PFSK-1 (cell line): ENCODE data around the gene NPAT.

Experiments used
- POLR2AphosphoS5 ChIP-seq: IDR thresholded peaks from 2 replicates; pipeline ENCODE4 v1.6.1; 2012; ENCODE audit warnings: low read depth, mild to moderate bottlenecking, control low read depth, low read length, moderate library complexity
- TAF1 ChIP-seq: IDR thresholded peaks from 2 replicates; pipeline ENCODE4 v1.6.1; 2012; ENCODE audit warnings: low read length, control low read depth, borderline replicate concordance; ENCODE audit not compliant: insufficient read depth
- TF ChIP-seq, protein P1 (sequence below), 2 experiments: IDR thresholded peaks; 2 replicates each; pipeline versions ENCODE4 v1.6.1 to v1.8.0; 2011 to 2012; ENCODE audit warnings: low read depth in 2 of 2, low read length in 2 of 2, control low read depth in 1 of 2, inconsistent platforms in 1 of 2, mild to moderate bottlenecking in 1 of 2, moderate library complexity in 1 of 2; ENCODE audit not compliant: insufficient read depth in 1 of 2

DNA sequence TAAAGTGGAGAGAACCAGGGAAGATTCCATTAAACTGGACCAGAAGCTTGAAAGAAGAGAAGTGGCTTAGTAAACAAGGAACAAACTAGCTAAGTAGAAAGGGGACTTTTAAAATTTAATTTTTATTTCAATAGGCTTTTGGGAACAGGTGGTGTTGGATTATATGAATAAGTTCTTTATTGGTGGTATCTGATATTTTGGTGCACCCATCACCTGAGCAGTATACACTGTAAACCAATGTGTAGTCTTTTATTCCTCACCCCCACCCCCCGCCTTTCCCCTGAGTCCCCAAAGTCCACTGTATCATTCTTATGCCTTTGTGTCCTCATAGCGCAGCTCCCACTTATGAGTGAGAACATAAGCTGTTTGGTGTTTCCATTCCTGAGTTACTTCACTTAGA lies 93.7 kb downstream of the NPAT start:
- TF ChIP-seq TAF1 (no peak), POLR2AphosphoS5 (no peak)
- TF ChIP-seq, protein P1, sequence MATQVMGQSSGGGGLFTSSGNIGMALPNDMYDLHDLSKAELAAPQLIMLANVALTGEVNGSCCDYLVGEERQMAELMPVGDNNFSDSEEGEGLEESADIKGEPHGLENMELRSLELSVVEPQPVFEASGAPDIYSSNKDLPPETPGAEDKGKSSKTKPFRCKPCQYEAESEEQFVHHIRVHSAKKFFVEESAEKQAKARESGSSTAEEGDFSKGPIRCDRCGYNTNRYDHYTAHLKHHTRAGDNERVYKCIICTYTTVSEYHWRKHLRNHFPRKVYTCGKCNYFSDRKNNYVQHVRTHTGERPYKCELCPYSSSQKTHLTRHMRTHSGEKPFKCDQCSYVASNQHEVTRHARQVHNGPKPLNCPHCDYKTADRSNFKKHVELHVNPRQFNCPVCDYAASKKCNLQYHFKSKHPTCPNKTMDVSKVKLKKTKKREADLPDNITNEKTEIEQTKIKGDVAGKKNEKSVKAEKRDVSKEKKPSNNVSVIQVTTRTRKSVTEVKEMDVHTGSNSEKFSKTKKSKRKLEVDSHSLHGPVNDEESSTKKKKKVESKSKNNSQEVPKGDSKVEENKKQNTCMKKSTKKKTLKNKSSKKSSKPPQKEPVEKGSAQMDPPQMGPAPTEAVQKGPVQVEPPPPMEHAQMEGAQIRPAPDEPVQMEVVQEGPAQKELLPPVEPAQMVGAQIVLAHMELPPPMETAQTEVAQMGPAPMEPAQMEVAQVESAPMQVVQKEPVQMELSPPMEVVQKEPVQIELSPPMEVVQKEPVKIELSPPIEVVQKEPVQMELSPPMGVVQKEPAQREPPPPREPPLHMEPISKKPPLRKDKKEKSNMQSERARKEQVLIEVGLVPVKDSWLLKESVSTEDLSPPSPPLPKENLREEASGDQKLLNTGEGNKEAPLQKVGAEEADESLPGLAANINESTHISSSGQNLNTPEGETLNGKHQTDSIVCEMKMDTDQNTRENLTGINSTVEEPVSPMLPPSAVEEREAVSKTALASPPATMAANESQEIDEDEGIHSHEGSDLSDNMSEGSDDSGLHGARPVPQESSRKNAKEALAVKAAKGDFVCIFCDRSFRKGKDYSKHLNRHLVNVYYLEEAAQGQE (IDR thresholded peaks at IDR 0.05; ENCODE audit: insufficient read depth in 1 of 2, low read depth in 2 of 2, low read length in 2 of 2), result no peak
